ENCODE measurements around the gene WDR48.

WDR48 gene

GRCh38 chr3:39142067-39142466 lies 90.3 kb downstream of the WDR48 start:
- no peak for TF ChIP-seq CTCF (conservative IDR thresholded peaks at IDR 0.05; ENCODE audit: low read depth, low read length)
- H3K4me3 ChIP-seq (ENCODE audit: low read length), result no peak overlapping the region
- DNase-seq (ENCODE audit: low read depth), result no peak

- no peak overlapping the region for H3K4me3 ChIP-seq (ENCODE audit: low read length)
- no peak for TF ChIP-seq CTCF (conservative IDR thresholded peaks at IDR 0.05; ENCODE audit: low read depth, low read length)
- no peak for DNase-seq (ENCODE audit: low read depth)
These were observed 91.5 kb downstream of the WDR48 start for GRCh38 chr3:39143051-39143885.

- H3K4me3 ChIP-seq (ENCODE audit: low read length), result no peak overlapping the region
- TF ChIP-seq CTCF (conservative IDR thresholded peaks at IDR 0.05; ENCODE audit: low read depth, low read length), result no peak
- no peak for DNase-seq (ENCODE audit: low read depth)
These were observed 92.4 kb downstream of the WDR48 start for GRCh38 chr3:39144095-39144747.

GRCh38 chr3:39144748-39145380 lies 93.0 kb downstream of the WDR48 start:
- no peak overlapping the region for H3K4me3 ChIP-seq (ENCODE audit: low read length)
- TF ChIP-seq CTCF (conservative IDR thresholded peaks at IDR 0.05; ENCODE audit: low read depth, low read length), result no peak
- no peak for DNase-seq (ENCODE audit: low read depth)

GRCh38 chr3:39146083-39146501 lies 94.3 kb downstream of the WDR48 start:
- no peak for TF ChIP-seq CTCF (conservative IDR thresholded peaks at IDR 0.05; ENCODE audit: low read depth, low read length)
- H3K4me3 ChIP-seq (ENCODE audit: low read length), result no peak overlapping the region
- no peak for DNase-seq (ENCODE audit: low read depth)
